Measurements from ENCODE around the gene CACNA1F.

Gene CACNA1F

DNA sequence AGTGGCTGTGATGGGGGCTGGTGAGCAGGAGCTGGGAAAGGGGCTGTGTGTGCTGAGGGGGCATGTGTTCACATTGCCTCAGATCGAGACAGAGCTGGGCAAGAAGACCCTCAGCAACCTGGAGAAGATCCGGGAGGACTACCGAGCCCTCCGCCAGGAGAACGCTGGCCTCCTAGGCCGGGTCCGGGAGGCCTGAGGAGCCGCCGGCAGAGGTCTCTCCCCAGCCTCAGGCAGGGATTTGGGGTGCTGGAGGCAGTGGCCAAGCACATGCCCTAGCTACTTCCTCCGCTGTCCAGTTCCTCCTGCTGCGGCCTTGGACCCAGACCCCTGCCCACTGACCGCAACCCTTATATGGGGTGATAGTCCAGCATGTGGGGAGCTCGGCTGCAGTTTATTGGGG, 16.9 kb upstream of the CACNA1F start:
- H3K4me3 ChIP-seq (ENCODE audit: low read length), result no peak overlapping the region
- TF ChIP-seq ZNF274 (IDR thresholded peaks at IDR 0.05; ENCODE audit: low read depth, low read length), result no peak

GRCh38 chrX:49249616-49250015, 16.5 kb upstream of the CACNA1F start:
- TF ChIP-seq ZNF274 (IDR thresholded peaks at IDR 0.05; ENCODE audit: low read depth, low read length), result no peak
- H3K4me3 ChIP-seq (ENCODE audit: low read length), result no peak overlapping the region

- no peak for TF ChIP-seq ZNF274 (IDR thresholded peaks at IDR 0.05; ENCODE audit: low read depth, low read length)
- no peak overlapping the region for H3K4me3 ChIP-seq (ENCODE audit: low read length)
Measured at GRCh38 chrX:49249071-49249470, 15.9 kb upstream of the CACNA1F start.

DNA sequence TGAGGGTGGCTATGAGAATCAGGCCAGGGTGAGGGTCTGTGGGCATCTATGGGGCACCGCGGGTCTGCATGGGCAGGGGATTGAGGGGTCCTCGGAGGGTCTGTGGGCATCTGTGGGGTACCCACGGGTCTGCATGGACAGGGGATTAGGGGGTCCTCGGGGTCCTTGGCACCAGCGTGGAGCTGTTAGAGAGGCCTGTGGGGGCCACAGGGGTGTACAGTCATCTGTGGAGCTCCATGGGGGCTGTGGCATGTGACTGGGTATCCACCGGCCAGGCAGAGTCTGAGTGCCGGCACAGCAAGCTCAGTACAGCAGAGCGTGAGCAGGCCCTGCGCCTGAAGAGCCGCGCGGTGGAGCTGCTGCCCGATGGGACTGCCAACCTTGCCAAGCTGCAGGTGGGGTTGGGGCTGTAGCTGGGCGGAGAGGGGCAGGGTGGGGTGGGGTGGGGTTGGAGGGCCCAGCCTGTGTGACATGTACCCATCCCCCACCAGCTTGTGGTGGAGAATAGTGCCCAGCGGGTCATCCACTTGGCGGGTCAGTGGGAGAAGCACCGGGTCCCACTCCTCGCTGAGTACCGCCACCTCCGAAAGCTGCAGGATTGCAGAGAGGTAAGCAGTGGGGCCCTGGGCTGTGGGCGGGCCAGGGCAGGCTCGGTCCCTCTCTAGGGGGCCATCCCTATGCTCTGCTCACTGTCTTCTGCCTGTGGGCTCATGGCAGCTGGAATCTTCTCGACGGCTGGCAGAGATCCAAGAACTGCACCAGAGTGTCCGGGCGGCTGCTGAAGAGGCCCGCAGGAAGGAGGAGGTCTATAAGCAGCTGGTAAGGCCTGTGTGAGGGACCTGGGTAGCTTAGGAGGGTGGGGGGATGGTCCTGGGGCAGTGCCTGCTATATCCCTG, 15.0 kb upstream of the CACNA1F start:
- no peak overlapping the region for H3K4me3 ChIP-seq (ENCODE audit: low read length)
- TF ChIP-seq ZNF274 (IDR thresholded peaks at IDR 0.05; ENCODE audit: low read depth, low read length), result no peak

DNA sequence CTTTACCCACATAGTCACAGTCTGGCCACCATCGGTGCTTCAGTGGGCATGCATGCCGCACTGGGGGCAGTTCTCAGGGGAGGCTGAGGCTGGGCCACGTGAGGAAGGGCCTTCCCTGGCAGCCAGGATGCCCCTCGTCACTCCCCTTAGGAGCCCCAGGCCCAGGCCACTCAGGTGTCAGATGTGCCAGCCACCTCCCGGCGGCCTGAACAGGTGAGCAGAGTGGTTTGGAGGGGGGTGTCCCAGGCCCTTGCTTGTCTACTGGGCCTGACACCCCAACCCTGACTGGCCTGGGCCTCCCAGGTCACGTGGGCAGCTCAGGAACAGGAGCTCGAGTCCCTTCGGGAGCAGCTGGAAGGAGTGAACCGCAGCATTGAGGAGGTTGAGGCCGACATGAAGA, 14.2 kb upstream of the CACNA1F start:
- TF ChIP-seq ZNF274 (IDR thresholded peaks at IDR 0.05; ENCODE audit: low read depth, low read length), result no peak
- no peak overlapping the region for H3K4me3 ChIP-seq (ENCODE audit: low read length)

DNA sequence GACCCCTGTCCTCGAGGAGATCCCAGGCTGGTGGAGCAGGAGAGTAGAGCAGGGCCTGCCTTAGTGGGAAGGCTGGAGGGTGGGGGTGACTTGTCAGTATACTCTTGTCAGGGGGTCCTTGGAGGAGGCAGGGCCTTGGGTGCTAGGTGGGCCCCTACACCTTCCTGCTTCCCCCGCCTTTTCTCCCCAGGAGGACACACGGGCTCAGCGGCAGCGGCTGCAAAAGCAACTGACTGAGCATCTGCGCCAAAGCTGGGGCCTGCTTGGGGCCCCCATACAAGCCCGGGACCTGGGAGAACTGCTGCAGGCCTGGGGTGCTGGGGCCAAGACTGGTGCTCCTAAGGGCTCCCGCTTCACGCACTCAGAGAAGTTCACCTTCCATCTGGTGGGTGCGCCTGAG, 13.4 kb upstream of the CACNA1F start:
- TF ChIP-seq ZNF274 (IDR thresholded peaks at IDR 0.05; ENCODE audit: low read depth, low read length), result no peak
- no peak overlapping the region for H3K4me3 ChIP-seq (ENCODE audit: low read length)

DNA sequence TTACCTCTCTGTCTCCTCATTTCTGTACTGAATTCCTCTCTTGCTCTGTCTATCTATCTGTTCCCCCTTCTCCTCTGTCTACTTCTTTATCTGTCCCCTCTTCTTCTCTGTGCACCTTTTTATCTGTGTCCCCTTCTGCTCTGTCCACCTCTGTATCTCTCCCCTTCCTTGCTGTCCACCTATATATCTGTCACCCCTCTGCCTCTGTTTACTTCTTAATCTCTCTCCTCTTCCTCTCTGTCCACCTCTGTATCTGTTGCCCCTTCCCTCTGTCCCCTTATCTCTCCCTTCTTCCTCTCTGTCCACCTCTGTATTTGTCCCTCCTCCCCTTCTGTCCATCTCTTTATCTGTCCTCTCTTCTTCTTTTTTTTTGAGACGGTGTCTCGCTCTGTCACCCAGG, 11.1 kb upstream of the CACNA1F start:
- H3K4me3 ChIP-seq (ENCODE audit: low read length), result no peak overlapping the region
- no peak for TF ChIP-seq ZNF274 (IDR thresholded peaks at IDR 0.05; ENCODE audit: low read depth, low read length)

GRCh38 chrX:49243166-49243565, 10.0 kb upstream of the CACNA1F start:
- TF ChIP-seq ZNF274 (IDR thresholded peaks at IDR 0.05; ENCODE audit: low read depth, low read length), result no peak
- H3K4me3 ChIP-seq (ENCODE audit: low read length), result no peak overlapping the region

GRCh38 chrX:49242545-49243066, 9.5 kb upstream of the CACNA1F start:
- no peak overlapping the region for H3K4me3 ChIP-seq (ENCODE audit: low read length)

DNA sequence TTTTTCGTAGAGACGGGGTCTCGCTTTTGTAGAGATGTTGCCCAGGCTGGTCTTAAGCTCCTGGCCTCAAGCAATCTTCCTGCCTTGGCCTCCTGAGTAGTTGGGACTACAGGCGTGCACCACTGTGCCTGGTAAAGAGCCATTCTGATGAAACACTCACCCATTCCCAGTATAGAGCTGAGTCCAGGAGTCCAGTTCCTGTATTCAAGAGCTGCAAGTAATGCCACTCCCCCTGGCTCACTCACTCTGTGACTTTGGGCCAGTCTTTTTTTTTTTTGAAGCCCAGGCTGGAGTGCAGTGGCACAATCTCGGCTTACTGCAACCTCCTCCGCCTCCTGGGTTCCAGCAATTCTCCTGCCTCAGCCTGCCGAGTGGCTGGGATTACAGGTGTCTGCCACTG, 5.6 kb upstream of the CACNA1F start:
- no peak overlapping the region for H3K4me3 ChIP-seq (ENCODE audit: low read length)
- no peak for TF ChIP-seq ZNF274 (IDR thresholded peaks at IDR 0.05; ENCODE audit: low read depth, low read length)

More at GRCh38 chrX:49242545-49243066, 9.5 kb upstream of the CACNA1F start:
- no peak for TF ChIP-seq ZNF274 (IDR thresholded peaks at IDR 0.05; ENCODE audit: low read depth, low read length)

GRCh38 chrX:49237060-49237459, 3.9 kb upstream of the CACNA1F start:
- no peak for TF ChIP-seq ZNF274 (IDR thresholded peaks at IDR 0.05; ENCODE audit: low read depth, low read length)
- H3K4me3 ChIP-seq (ENCODE audit: low read length), result no peak overlapping the region

DNA sequence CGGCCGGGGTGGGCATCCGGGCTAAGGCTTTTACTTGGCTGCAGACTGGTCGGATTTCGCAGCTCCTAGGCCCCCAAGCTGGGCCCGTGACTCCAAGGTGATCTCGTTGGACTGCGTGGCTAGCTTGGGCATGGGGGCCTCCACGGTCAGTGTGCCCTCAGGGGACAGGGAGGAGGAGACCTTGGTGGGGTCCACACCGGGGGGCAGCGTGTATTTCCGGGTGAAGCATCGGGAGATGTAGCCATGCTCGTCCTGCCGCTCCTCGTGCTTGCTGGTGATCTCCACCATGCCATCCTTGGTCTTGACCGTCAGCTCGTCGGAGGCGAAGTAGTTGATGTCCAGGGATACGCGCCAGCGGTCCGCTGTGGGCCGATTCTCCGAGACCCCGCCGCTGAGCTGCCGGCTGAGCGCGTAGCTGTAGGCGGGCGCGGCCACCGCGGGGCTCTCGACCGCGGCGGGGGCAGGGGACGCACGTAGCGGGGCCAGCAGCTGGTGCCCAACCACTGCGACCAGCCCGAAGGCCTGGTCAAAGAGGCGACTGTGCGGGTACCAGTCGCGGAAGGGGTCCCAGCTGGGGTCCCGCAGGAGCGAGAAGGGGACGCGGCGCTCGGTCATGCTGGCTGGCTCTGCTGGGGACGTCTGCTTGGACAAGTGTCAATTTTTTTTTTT, 881 bp upstream of the CACNA1F start:
- no peak for TF ChIP-seq ZNF274 (IDR thresholded peaks at IDR 0.05; ENCODE audit: low read depth, low read length)
- H3K4me3 ChIP-seq (ENCODE audit: low read length), result no peak overlapping the region

DNA sequence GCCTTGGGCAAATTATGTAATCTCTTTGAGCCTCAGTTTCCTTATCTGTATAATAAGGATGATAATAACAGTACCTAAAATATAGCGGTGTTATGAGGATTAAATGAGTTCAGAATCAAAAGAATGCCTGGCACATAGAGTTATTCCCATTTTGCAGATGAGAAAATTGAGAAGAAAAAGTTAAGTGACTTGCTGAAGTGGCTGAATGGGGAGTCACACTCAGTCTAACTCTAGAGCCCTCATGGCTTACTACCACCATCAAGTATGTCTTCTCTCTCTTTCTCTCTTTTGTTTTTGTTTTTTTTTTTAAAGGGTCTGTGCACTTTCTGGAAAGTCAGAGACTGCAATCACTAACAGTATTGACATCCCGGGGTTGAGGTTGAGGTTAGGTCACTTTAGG, 615 bp downstream of the CACNA1F start:
- TF ChIP-seq ZNF274 (IDR thresholded peaks at IDR 0.05; ENCODE audit: low read depth, low read length), result no peak
- H3K4me3 ChIP-seq (ENCODE audit: low read length), result no peak overlapping the region

DNA sequence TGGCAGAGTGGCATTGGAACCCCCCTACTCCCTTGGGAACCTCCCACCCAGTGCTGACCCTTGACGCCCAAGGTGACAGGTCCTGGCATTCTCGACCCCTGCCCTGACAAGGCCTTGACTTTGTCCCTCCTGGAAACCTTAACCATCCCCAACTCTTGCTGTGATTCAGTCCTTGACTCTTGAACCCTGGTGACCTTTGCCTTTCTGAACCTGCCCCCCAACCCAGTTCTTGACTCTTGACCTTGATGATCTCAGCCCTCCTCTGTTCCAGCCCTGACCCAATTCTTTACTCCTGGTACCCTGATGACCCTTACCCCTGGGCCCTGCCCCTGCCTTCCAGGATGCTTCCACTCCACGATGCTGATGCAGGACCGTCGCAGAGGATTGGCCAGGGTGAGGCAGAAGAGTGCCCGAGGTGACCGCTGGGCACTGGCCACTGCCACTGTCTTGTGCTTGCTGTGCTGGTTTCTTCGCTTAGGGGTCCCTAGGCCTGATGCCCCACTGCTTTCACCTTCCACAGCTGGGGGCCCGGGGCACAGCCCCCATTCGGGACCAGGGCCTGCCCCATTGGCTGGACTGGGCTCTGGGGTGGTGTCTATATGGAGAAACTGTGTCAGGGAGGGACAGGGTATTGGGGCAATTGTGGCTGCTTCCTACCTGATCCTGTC, 1.7 kb downstream of the CACNA1F start:
- TF ChIP-seq ZNF274 (IDR thresholded peaks at IDR 0.05; ENCODE audit: low read depth, low read length), result no peak
- H3K4me3 ChIP-seq (ENCODE audit: low read length), result no peak overlapping the region

Data from GM08714 (cell line).